HG03558 (cell line): ENCODE results near the gene CPB2.

ENCODE experiments used
- ATAC-seq: cut with Tn5 transposase; IDR thresholded peaks from one replicate; pipeline ENCODE4 v1.9.1; 2021; ENCODE audit warnings: moderate number of reproducible peaks; ENCODE audit not compliant: unreplicated experiment; ENCODE audit errors: extremely low read depth

The CPB2 gene

GRCh38 chr13:46101484-46102254 is 3.2 kb downstream of the CPB2 start:
- ATAC-seq, result no peak

- no peak for ATAC-seq
Observed at GRCh38 chr13:46101002-46101401, 3.8 kb downstream of the CPB2 start.

- no peak for ATAC-seq
Observed at GRCh38 chr13:46100191-46100815, 4.5 kb downstream of the CPB2 start.

GRCh38 chr13:46097663-46098062 is 7.2 kb downstream of the CPB2 start:
- ATAC-seq, result no peak

GRCh38 chr13:46097015-46097414 is 7.8 kb downstream of the CPB2 start:
- ATAC-seq, result no peak

GRCh38 chr13:46094478-46094877 is 10.4 kb downstream of the CPB2 start:
- no peak for ATAC-seq

GRCh38 chr13:46088821-46089562 is 15.8 kb downstream of the CPB2 start:
- ATAC-seq, result no peak

- ATAC-seq, result no peak
Observed at GRCh38 chr13:46087481-46087880, 17.4 kb downstream of the CPB2 start.

- ATAC-seq, result no peak
Observed at GRCh38 chr13:46086985-46087384, 17.8 kb downstream of the CPB2 start.

- ATAC-seq, result no peak
Observed at GRCh38 chr13:46086421-46086922, 18.4 kb downstream of the CPB2 start.

GRCh38 chr13:46085737-46086136 is 19.1 kb downstream of the CPB2 start:
- no peak for ATAC-seq

GRCh38 chr13:46082324-46082723 is 22.5 kb downstream of the CPB2 start:
- ATAC-seq, result no peak

GRCh38 chr13:46079770-46080169 is 25.1 kb downstream of the CPB2 start:
- ATAC-seq, result no peak

GRCh38 chr13:46077265-46077664 is 27.6 kb downstream of the CPB2 start:
- no peak for ATAC-seq

- no peak for ATAC-seq
Observed at GRCh38 chr13:46076827-46077226, 28.0 kb downstream of the CPB2 start.

- ATAC-seq, result no peak
Observed at GRCh38 chr13:46075811-46076210, 29.0 kb downstream of the CPB2 start.

- peak; percentile 49 for ATAC-seq
Observed at GRCh38 chr13:46071590-46072249, 33.1 kb downstream of the CPB2 start.

GRCh38 chr13:46063292-46063691 is 41.5 kb downstream of the CPB2 start:
- ATAC-seq, result no peak

- ATAC-seq, result no peak
Observed at GRCh38 chr13:46062185-46062584, 42.6 kb downstream of the CPB2 start.

- ATAC-seq, result no peak
Observed at GRCh38 chr13:46059405-46059804, 45.4 kb downstream of the CPB2 start.

- ATAC-seq, result no peak
Observed at GRCh38 chr13:46058268-46058667, 46.6 kb downstream of the CPB2 start.
